Ectodermal cell (in vitro differentiated cells): ENCODE results near the gene MYLK.
"Not testable (repeated sequence)": the region's sequence is repeated elsewhere in the genome, so short reads cannot be mapped to it uniquely, and the experiment has no call there.

Source experiments
- H3K27ac ChIP-seq: 2 replicates; pipeline ENCODE4 v1.7.0; 2013; ENCODE audit warnings: mild to moderate bottlenecking, low read depth, low read length; ENCODE audit not compliant: insufficient read depth, poor library complexity, severe bottlenecking
- H3K27me3 ChIP-seq: 2 replicates; pipeline ENCODE4 v1.7.0; 2013; ENCODE audit warnings: mild to moderate bottlenecking, low read length; ENCODE audit not compliant: insufficient read depth, control insufficient read depth, poor library complexity, severe bottlenecking
- H3K36me3 ChIP-seq: one replicate; pipeline ENCODE4 v1.7.0; 2013; ENCODE audit warnings: low read length; ENCODE audit not compliant: control insufficient read depth, insufficient read depth
- H3K4me1 ChIP-seq: one replicate; pipeline ENCODE4 v1.7.0; 2013; ENCODE audit warnings: low read length; ENCODE audit not compliant: control insufficient read depth, insufficient read depth
- H3K4me3 ChIP-seq: 2 replicates; pipeline ENCODE4 v1.7.0; 2013; ENCODE audit warnings: low read depth, low read length, control low read depth; ENCODE audit not compliant: insufficient read depth
- H3K9me3 ChIP-seq: 2 replicates; pipeline ENCODE4 v1.7.0; 2013; ENCODE audit warnings: mild to moderate bottlenecking, low read length, moderate library complexity; ENCODE audit not compliant: control insufficient read depth
- WGBS, 2 experiments: methylation state at CpG; one replicate each; pipeline ENCODE4 v1.1.7; 2013; ENCODE audit warnings: missing lambda C conversion rate in 2 of 2; 5-methylcytosine and 5-hydroxymethylcytosine counted together

MYLK gene

DNA sequence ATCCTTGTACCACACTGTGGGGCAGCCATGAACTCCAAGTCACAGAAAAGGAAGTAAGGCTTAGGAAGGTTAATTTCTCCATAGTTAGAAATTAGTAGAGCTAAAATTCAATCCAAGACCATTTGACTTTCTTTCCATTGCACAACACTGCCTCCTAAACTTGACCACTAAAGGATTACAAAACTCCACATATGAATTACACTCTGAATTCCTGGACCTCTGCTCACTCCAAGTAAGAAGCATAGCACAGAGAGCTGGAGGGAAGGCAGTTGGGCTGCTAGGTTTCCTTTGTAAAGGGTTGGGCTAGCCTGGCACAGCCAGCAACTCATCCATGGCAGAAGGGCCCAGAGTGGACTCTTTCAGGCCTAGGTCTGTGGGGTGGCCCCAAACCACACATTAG lies 134.4 kb downstream of the MYLK start:
- Histone ChIP-seq H3K4me3 (no peak overlapping the region), H3K9me3 (no peaks in the 10 kb centered on the region), H3K36me3 (no peaks in the 10 kb centered on the region), H3K27ac (no peak overlapping the region), H3K27me3 (no peaks in the 10 kb centered on the region), H3K4me1 (peaks cover 7% of the 10 kb centered on the region)

DNA sequence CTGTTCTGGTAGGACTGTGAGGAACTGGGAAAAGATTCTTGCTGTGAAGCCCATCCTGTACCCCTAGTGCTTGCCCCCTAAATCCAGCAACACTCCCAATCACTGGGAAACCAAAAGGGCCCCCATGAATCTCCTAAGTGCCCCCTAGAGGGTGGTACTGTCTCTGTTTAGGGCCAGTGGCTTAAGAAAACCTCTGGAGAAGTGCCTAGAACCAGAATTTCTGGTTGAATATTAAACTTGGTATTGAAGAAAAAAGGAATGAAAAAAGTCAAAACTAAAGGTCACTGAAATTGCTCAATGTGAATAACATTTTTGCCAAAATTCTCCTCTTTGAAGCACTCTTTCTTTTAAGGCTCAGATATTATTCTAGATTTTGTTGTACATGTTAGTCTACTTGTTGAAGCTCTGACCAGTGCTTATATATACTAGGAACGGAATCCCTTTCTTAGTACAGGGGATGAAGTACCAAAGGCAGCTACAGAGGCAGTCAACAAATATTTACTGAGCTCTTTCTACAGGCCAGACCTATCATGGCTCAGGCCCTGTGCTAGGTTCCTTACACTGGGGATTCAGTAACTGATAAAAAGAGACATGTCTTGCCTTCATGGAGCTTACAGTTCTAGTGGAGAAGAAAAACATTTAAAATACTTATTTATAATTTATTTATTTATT lies 138.8 kb downstream of the MYLK start:
- no peak overlapping the region for H3K27ac ChIP-seq
- H3K4me1 ChIP-seq = peaks cover 2% of the 10 kb centered on the region
- no peaks in the 10 kb centered on the region for H3K36me3 ChIP-seq
- H3K9me3 ChIP-seq = no peaks in the 10 kb centered on the region
- H3K27me3 ChIP-seq = no peaks in the 10 kb centered on the region
- WGBS, 2 experiments = 91 to 92% methylated on average over 1 of the region's 1 CpG
- no peak overlapping the region for H3K4me3 ChIP-seq

DNA sequence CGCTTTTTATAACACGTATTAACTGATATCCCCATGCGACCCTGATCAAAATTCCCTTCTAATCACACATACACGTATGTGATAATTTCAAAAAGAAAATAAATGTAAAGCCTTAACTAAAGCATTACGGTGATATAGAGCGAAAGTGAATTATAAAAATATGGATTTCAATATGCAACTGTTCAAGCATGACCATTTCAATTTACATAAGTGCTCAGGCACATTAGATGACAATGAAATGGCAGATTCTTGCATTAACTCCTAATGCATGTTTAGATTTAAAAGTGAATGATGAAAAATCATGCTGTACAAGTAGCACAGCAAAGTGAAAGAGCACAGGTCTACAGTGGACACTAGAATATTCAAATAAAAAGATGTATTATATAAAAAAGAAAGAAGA lies 140.1 kb downstream of the MYLK start:
- no peaks in the 10 kb centered on the region for H3K9me3 ChIP-seq
- no peak overlapping the region for H3K4me3 ChIP-seq
- no peak overlapping the region for H3K27ac ChIP-seq
- peaks cover 2% of the 10 kb centered on the region for H3K4me1 ChIP-seq
- whole genome bisulfite sequencing, 2 experiments = 96 to 98% methylated on average over 5 to 6 of the region's 6 CpGs
- no peaks in the 10 kb centered on the region for H3K36me3 ChIP-seq
- H3K27me3 ChIP-seq = no peaks in the 10 kb centered on the region

DNA sequence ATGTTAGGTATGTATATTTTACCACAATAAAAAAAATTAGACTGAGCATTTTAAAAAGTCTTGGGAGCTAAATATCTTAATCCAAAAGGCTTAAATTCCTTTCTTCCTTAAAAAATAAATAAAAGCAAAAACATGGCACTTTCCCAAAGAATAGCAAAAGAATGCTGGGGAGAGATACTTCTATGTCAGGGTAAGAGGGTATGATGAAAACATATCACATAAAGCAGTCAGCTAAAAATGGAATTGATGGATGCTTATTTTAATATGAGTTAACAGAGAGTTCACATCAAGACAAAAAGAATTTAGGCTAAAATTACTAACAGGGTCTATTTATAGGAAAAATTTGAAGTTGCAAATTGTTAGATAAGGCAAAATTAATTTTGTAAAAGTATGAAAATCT lies 141.0 kb downstream of the MYLK start:
- H3K27ac ChIP-seq = no peak overlapping the region
- no peaks in the 10 kb centered on the region for H3K9me3 ChIP-seq
- no peak overlapping the region for H3K4me3 ChIP-seq
- H3K4me1 ChIP-seq = peaks cover 2% of the 10 kb centered on the region
- no peaks in the 10 kb centered on the region for H3K36me3 ChIP-seq
- no peaks in the 10 kb centered on the region for H3K27me3 ChIP-seq

DNA sequence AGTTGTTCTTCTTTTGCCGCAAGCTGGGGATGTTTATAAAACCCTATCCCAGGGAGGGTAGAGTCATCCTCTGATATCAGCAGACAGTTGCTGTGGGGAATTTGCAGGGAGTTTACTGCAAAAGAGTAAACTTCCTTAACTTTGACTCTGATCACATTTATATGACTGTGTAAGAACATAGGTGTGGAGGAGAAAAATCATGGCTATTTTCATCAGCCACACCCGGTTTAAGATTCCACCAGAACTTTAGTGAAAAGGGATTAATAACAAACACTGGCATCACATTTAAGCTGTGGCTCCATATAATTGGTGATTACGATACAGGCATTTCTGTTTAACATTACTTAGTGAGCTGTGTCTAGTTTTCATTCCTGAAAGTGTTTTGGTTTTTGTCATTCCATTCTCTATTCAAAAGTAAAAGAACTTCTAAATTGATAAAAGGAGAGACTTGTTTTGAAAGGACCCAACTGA lies 143.1 kb downstream of the MYLK start:
- no peaks in the 10 kb centered on the region for H3K27me3 ChIP-seq
- WGBS, 2 experiments = 89 to 100% methylated on average over 2 to 3 of the region's 3 CpGs
- H3K4me1 ChIP-seq = peaks cover 2% of the 10 kb centered on the region
- no peaks in the 10 kb centered on the region for H3K36me3 ChIP-seq
- H3K9me3 ChIP-seq = no peaks in the 10 kb centered on the region
- no peak overlapping the region for H3K27ac ChIP-seq
- no peak overlapping the region for H3K4me3 ChIP-seq

DNA sequence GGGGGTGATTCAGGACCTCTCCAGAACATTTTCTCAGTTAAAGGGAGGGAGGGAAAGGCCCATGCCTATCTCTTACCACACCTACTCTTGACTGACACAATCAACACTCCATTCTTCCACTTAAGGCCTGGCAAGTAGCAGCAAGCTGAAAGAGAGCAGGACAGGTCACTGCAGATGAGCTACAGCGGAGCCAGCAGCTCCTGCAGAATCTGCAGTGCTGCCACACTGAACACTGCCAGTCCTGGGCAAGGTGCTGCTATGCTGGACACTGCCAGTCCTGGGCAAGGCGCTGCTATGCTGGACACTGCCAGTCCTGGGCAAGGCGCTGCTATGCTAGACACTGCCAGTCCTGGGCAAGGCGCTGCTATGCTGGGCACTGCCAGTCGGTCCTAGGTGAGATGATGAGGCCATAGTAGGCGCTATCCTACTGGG lies 143.7 kb downstream of the MYLK start:
- 88 to 94% methylated on average over 6 of the region's 6 CpGs for WGBS, 2 experiments

DNA sequence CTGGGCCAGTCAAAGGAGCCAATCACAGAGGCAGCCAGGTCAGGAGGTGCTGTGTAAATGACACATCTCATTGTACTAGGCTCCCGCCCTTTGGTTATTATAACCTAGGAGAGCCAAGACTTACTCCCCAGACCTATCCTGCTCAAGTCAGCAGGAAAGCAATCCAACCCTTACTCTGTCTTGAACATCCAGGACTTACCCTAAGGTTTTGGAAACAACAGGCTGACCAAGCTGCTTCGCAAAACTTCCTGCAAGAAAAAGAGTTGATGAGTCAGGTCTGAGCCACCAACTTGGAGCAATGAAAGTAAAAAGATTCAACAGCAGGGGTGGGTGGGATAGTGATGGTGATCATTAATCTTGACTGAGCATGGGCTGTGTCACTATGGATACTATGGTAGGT lies 144.4 kb downstream of the MYLK start:
- WGBS, 2 experiments = 89 to 90% methylated on average over 2 of the region's 2 CpGs
- H3K4me3 ChIP-seq = no peak overlapping the region
- H3K27me3 ChIP-seq = no peaks in the 10 kb centered on the region
- no peaks in the 10 kb centered on the region for H3K36me3 ChIP-seq
- no peaks in the 10 kb centered on the region for H3K9me3 ChIP-seq
- H3K4me1 ChIP-seq = peaks cover 2% of the 10 kb centered on the region
- no peak overlapping the region for H3K27ac ChIP-seq

More for the DNA sequence above, 143.7 kb downstream of the MYLK start:
- no peaks in the 10 kb centered on the region for H3K9me3 ChIP-seq
- H3K4me1 ChIP-seq = peaks cover 2% of the 10 kb centered on the region
- no peak overlapping the region for H3K27ac ChIP-seq
- H3K4me3 ChIP-seq = no peak overlapping the region
- H3K36me3 ChIP-seq = no peaks in the 10 kb centered on the region
- H3K27me3 ChIP-seq = no peaks in the 10 kb centered on the region

DNA sequence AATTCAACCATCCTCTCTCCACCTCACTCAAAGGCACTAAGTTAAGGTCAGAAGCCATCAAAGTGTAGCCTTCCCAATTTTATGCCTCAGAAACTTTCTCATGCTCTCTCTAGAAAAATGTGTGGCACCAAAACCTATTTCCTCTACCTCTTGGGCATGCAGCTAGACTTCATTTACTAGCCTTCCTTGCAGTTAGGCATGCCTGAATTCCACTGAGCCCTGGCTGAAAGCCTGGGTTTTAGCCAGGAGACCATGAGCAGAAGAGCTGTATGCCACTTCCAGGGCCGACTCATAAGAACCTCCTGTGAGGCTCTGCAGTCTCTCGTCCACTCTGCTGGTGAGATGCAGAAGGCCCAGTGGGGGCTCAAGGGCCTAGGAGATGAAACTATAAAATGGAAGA lies 145.0 kb downstream of the MYLK start:
- no peaks in the 10 kb centered on the region for H3K27me3 ChIP-seq
- peaks cover 2% of the 10 kb centered on the region for H3K4me1 ChIP-seq
- H3K36me3 ChIP-seq = no peaks in the 10 kb centered on the region
- WGBS, 2 experiments = 87 to 94% methylated on average over 2 of the region's 2 CpGs
- no peaks in the 10 kb centered on the region for H3K9me3 ChIP-seq
- no peak overlapping the region for H3K27ac ChIP-seq
- no peak overlapping the region for H3K4me3 ChIP-seq

DNA sequence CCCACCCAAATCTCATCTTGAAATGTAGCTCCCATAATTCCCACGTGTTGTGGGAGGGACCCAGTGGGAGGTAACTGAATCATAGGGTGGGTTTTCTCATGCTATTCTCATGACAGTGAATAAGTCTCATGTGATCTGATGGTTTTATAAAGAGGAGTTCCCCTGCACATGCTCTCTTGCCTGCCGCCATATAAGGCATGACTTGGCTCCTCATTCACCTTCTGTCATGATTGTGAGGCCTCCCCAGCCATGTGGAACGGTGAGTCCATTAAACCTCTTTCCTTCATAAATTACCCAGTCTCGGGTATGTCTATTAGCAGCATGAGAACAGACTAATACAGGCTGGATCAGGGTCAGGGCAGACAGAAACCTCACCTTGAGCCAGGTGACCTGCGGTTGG lies 145.6 kb downstream of the MYLK start:
- not testable (repeated sequence) for H3K27ac ChIP-seq, H3K4me3 ChIP-seq
- 94 to 96% methylated on average over 5 of the region's 5 CpGs for WGBS, 2 experiments

DNA sequence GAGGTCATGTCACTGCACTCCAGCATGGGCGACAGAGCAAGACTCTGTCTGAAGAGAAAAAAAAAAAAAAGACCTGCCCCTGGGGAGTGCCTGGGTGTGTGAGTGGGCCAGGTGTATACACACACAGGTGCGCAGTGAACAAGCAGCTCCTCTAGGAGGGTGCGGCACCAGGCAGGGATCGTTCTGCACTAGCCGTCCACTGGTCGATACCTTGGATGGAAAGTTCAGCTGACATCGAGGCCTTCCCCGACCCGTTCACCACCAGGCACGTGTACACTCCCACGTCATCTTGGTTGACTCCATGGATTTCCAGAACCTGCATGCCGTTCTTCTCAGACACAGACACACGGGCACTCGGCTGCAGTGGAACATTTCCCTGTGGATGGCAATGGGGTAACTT lies 147.0 kb downstream of the MYLK start:
- Histone ChIP-seq H3K4me1 (peaks cover 2% of the 10 kb centered on the region), H3K9me3 (no peaks in the 10 kb centered on the region), H3K27ac (no peak overlapping the region), H3K4me3 (no peak overlapping the region), H3K36me3 (no peaks in the 10 kb centered on the region), H3K27me3 (no peaks in the 10 kb centered on the region)
- 95 to 96% methylated on average over 14 of the region's 14 CpGs for WGBS, 2 experiments

More for the DNA sequence above, 145.6 kb downstream of the MYLK start:
- H3K9me3 ChIP-seq, H3K36me3 ChIP-seq, H3K27me3 ChIP-seq, H3K4me1 ChIP-seq: not testable (repeated sequence)

DNA sequence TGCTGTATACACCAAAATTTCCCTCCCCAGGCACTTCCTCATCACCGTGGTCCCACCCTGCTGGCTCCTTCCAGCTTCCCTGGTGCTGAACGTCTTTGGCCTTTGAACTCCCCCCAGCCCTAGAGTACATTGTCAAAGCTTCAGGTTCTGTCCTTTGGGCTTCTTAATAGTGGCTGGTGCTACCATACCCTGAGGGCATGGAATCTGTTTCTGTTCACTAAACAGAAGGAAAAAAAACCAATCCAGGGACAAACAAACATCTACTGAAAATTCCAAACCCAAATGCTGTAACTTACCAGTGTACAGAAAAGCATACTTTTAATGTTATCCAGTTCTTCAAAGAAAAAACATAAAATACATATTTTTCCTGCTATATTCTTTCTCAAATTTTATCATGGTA lies 148.7 kb downstream of the MYLK start:
- Histone ChIP-seq H3K9me3 (no peaks in the 10 kb centered on the region), H3K4me1 (peaks cover under 1% of the 10 kb centered on the region), H3K27ac (no peak overlapping the region), H3K27me3 (no peaks in the 10 kb centered on the region), H3K4me3 (no peak overlapping the region), H3K36me3 (no peaks in the 10 kb centered on the region)
- 71 to 92% methylated on average over 2 of the region's 2 CpGs for WGBS, 2 experiments
